Sigmoid colon (tissue), 7 donors: Measurements from ENCODE around the gene ASAP2. TPM values are rescaled to one million over a fixed set of nuclear protein-coding genes. Genes with fewer than 3 reads are reported as not detected.

ENCODE experiments used
- DNase-seq: peaks from one replicate; pipeline ENCODE4 v3.0.0-alpha.2; 2019
- H3K27ac ChIP-seq, 4 donors: fragments of 200-600 bp; sonication (generic); one replicate each; pipeline ENCODE4 v1.5.1; 2016 to 2019; ENCODE audit warnings: mild to moderate bottlenecking in 1 of 4
- H3K27me3 ChIP-seq, 3 donors: fragments of 200-600 bp; sonication (generic); one replicate each; pipeline ENCODE4 v1.5.1; 2019; ENCODE audit warnings: mild to moderate bottlenecking in 1 of 3
- H3K36me3 ChIP-seq, 4 donors: fragments of 200-600 bp; sonication (generic); one replicate each; pipeline ENCODE4 v1.5.1; 2016 to 2019
- H3K4me1 ChIP-seq, 4 donors: fragments of 200-600 bp; sonication (generic); one replicate each; pipeline ENCODE4 v1.5.1; 2017 to 2019
- H3K4me3 ChIP-seq, 4 donors: fragments of 200-600 bp; sonication (generic); one replicate each; pipeline ENCODE4 v1.5.1; 2017 to 2019; ENCODE audit warnings: mild to moderate bottlenecking in 2 of 4, moderate library complexity in 1 of 4
- H3K9me3 ChIP-seq, 4 donors: fragments of 200-600 bp in 3 of 4; sonication (generic) in 3 of 4; one replicate each; pipeline versions ENCODE4 v1.5.1 to v1.6.1; 2013 to 2019
- CTCF ChIP-seq, 4 experiments: fragments of 450-650 bp in 3 of 4; fragments of 200-600 bp in 1 of 4; IDR thresholded peaks; one replicate each; pipeline ENCODE4 v1.5.1; 2016 to 2019; ENCODE audit warnings: antibody characterized with exemption in 4 of 4, mild to moderate bottlenecking in 3 of 4, moderate library complexity in 2 of 4
- EP300 ChIP-seq, 4 donors: sonication (generic); formaldehyde crosslinking; IDR thresholded peaks; one replicate each; pipeline ENCODE4 v1.6.1; 2017; ENCODE audit warnings: antibody characterized with exemption in 4 of 4
- POLR2A ChIP-seq, 2 donors: fragments of 450-650 bp; IDR thresholded peaks; one replicate each; pipeline ENCODE4 v1.6.1; 2016; ENCODE audit warnings: antibody characterized with exemption in 2 of 2, mild to moderate bottlenecking in 2 of 2, moderate library complexity in 2 of 2
- POLR2AphosphoS5 ChIP-seq, 4 donors: sonication (generic); formaldehyde crosslinking; IDR thresholded peaks; one replicate each; pipeline ENCODE4 v1.6.1; 2017; ENCODE audit warnings: antibody characterized with exemption in 4 of 4
- WGBS, 2 donors: extraction: QIAGEN DNeasy Blood & Tissue Kit; methylation state at CpG; one replicate each; pipeline ENCODE4 v1.1.7; 2013; 5-methylcytosine and 5-hydroxymethylcytosine counted together
- intact Hi-C: fragments of 100-400 bp; cut with DNase I; formaldehyde crosslinking; loops from one replicate; pipeline ENCODE4 v1.15.1; 2023
- polyA plus RNA-seq, 3 donors: library from polyadenylated mRNA; stranded (reverse); fragments of 200-250 nt; gene quantifications; one replicate each; pipeline ENCODE4 v1.2.3, GENCODE V29; 2013
- total RNA-seq, 4 donors: library from RNA; depleted of rRNA; stranded (reverse); fragments of >200 nt; gene quantifications; one replicate each; pipeline ENCODE4 v1.1.0, GENCODE V29; 2016
- donor health status: healthy with polysubstance abuse.
- donor health status: Bipolar disorder and iron deficiency.
- donor health status: healthy.

The ASAP2 gene
- total and polyA plus RNA-seq, 7 donors, result 15.1 to 56.5 (median 25.8) TPM

- Histone ChIP-seq H3K4me3 (peak overlapping the region; percentile 84 to 99 (median 93)), H3K4me1 (peaks cover 0 to 38% (median 33%) of the 10 kb centered on the region in 4 donors), H3K27ac (peak overlapping the region in 2 of 4 donors; percentile 95 to 97), H3K9me3 (no peaks in the 10 kb centered on the region), H3K36me3 (peaks cover 0 to 11% (median 0%) of the 10 kb centered on the region in 4 donors), H3K27me3 (no peaks in the 10 kb centered on the region)
- intact Hi-C loops, result loop anchor here (5.0 kb wide), 1 partner anchor 203 kb away; no protein-coding TSS in a partner anchor
- DNase-seq, result no peak
- no peak for TF ChIP-seq POLR2A (IDR thresholded peaks at IDR 0.05)
- no peak for TF ChIP-seq EP300 (IDR thresholded peaks at IDR 0.05)
- no peak for TF ChIP-seq POLR2AphosphoS5 (IDR thresholded peaks at IDR 0.05)
- TF ChIP-seq CTCF (IDR thresholded peaks at IDR 0.05), result no peak
- WGBS, 2 donors, result 48 to 67% methylated on average over 11 of the region's 11 CpGs
These were observed 218.0 kb downstream of the ASAP2 start for GRCh38 chr2:9424447-9425164.

GRCh38 chr2:9428965-9429577 is 222.5 kb downstream of the ASAP2 start:
- TF ChIP-seq POLR2A (IDR thresholded peaks at IDR 0.05), result no peak
- no peak for TF ChIP-seq CTCF (IDR thresholded peaks at IDR 0.05)
- no peak for TF ChIP-seq POLR2AphosphoS5 (IDR thresholded peaks at IDR 0.05)
- TF ChIP-seq EP300 (IDR thresholded peaks at IDR 0.05), result no peak
- intact Hi-C loops, result no loop called here
- Histone ChIP-seq H3K4me1 (peaks cover 0 to 11% (median 6%) of the 10 kb centered on the region in 4 donors), H3K36me3 (peaks cover 0 to 54% (median 30%) of the 10 kb centered on the region in 4 donors), H3K27ac (no peak overlapping the region), H3K9me3 (no peaks in the 10 kb centered on the region), H3K4me3 (no peak overlapping the region), H3K27me3 (no peaks in the 10 kb centered on the region)
- WGBS, 2 donors, result 78 to 89% methylated on average over 5 of the region's 5 CpGs
- no peak for DNase-seq

- 61 to 71% methylated on average over 2 of the region's 2 CpGs for WGBS, 2 donors
- peaks cover 0 to 56% (median 31%) of the 10 kb centered on the region in 4 donors for H3K36me3 ChIP-seq
- no peak for DNase-seq
These were observed 224.0 kb downstream of the ASAP2 start for GRCh38 chr2:9430316-9431293.

More at GRCh38 chr2:9430316-9431293, 224.0 kb downstream of the ASAP2 start:
- Histone ChIP-seq H3K4me1 (peaks cover 0 to 5% (median 0%) of the 10 kb centered on the region in 4 donors), H3K27ac (no peak overlapping the region), H3K4me3 (no peak overlapping the region), H3K27me3 (no peaks in the 10 kb centered on the region), H3K9me3 (no peaks in the 10 kb centered on the region)
- TF ChIP-seq POLR2AphosphoS5 (IDR thresholded peaks at IDR 0.05), result no peak
- TF ChIP-seq POLR2A (IDR thresholded peaks at IDR 0.05), result no peak
- TF ChIP-seq CTCF (IDR thresholded peaks at IDR 0.05), result no peak
- TF ChIP-seq EP300 (IDR thresholded peaks at IDR 0.05), result no peak
- intact Hi-C loops, result no loop called here
